ENCODE results near the gene BID. TPM values are rescaled to one million over a fixed set of nuclear protein-coding genes. Genes with fewer than 3 reads are reported as not detected.

Gene BID
- total and polyA plus RNA-seq, 2 experiments from 2014 or later: 64.6 to 70.7 TPM

DNA sequence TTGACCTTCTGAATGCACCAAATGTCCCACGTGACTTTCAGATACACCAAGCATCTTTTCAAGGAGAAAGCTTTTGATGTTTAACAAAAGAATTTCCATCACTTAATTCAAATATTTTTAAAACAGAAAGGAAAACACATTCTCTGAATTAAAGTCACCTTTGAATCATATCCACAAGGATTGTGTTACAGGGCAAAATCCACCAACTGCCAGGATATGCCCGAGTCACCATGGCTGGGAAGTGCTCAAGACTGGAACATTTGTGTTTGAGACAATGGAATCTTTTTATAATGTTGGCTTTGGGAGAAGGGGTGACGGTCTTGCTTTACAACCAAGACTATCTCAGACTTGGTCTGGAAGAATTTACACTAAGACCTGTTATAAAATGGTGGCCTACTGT, 40.8 kb downstream of the BID start:
- Histone ChIP-seq H3K27ac (peak overlapping the region; percentile 75), H3K36me3 (ENCODE audit: low read depth) (peaks cover 30% of the 10 kb centered on the region), H3K9me2 (ENCODE audit: insufficient read depth) (no peaks in the 10 kb centered on the region), H3K9me3 (ENCODE audit: low read depth) (no peaks in the 10 kb centered on the region), H3K9ac (peak overlapping the region; percentile 28; the same call in 1 of the 2 replicates), H4K20me1 (ENCODE audit: insufficient read depth) (no peaks in the 10 kb centered on the region), H3F3A (ENCODE audit: insufficient read depth) (peaks cover 18% of the 10 kb centered on the region), H3K4me1 (ENCODE audit: insufficient read depth) (peaks cover 21% of the 10 kb centered on the region), H2AFZ (no peak overlapping the region), H3K79me2 (ENCODE audit: insufficient read depth) (no peaks in the 10 kb centered on the region), H3K4me3 (no peak overlapping the region), H3K27me3 (replicated peaks; ENCODE audit: insufficient read depth) (no peaks in the 10 kb centered on the region), H3K4me2 (ENCODE audit: unreplicated experiment) (no peak overlapping the region)
- 62 to 69% methylated on average over 3 of the region's 3 CpGs for WGBS, 2 experiments (ENCODE audit: low coverage in 1 of 2, low lambda C conversion rate in 2 of 2, missing lambda C conversion rate in 2 of 2)
- peak; percentile 82 for DNase-seq
- in situ Hi-C loops (cut with MboI): no loop called here
- TF ChIP-seq EZH2phosphoT487 (IDR thresholded peaks at IDR 0.05; ENCODE audit: insufficient read depth, low read depth) (no peak), EZH2 (IDR thresholded peaks at IDR 0.05; ENCODE audit: insufficient read depth, poor library complexity, severe bottlenecking) (no peak)

DNA sequence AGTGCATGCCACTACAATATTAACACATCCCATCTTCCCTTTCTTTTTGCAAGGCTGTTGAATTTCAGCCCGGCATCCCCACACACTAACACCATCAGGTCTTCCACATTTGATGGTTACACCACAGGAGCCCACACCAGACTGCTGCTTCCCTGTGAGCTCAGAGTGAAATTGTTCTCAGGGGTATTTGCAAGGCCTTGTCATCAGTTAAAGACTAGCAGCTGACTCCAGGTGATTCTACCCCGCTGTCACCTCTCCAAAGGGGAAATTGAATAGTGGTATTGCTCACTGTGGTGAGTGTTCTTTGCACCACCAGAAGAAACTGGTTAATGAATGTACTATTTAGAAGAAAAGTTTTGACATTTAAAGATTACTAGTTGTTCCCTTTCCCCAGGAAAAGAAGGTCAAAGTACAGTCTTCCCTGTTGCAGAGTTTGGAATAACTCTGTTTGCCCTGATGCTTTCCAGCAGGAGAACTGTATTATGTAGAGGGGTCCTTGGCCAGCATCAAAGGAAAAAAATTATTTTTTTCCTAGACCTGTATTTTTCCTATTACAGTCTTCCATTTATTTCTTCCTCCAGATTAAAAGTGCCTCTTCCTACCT, 41.9 kb downstream of the BID start:
- WGBS, 2 experiments (ENCODE audit: low coverage in 1 of 2, low lambda C conversion rate in 2 of 2, missing lambda C conversion rate in 2 of 2): 70 to 80% methylated on average over 2 of the region's 2 CpGs
- DNase-seq: no peak
- H2AFZ ChIP-seq: no peak overlapping the region
- H3K9me2 ChIP-seq (ENCODE audit: insufficient read depth): no peaks in the 10 kb centered on the region
- H3K9ac ChIP-seq: no peak overlapping the region
- H3K4me1 ChIP-seq (ENCODE audit: insufficient read depth): peaks cover 21% of the 10 kb centered on the region
- peaks cover 30% of the 10 kb centered on the region for H3K36me3 ChIP-seq (ENCODE audit: low read depth)
- no peak for TF ChIP-seq EZH2phosphoT487 (IDR thresholded peaks at IDR 0.05; ENCODE audit: insufficient read depth, low read depth)
- H3K27ac ChIP-seq: no peak overlapping the region
- no peak overlapping the region for H3K4me3 ChIP-seq
- H3K9me3 ChIP-seq (ENCODE audit: low read depth): no peaks in the 10 kb centered on the region
- H3K27me3 ChIP-seq (replicated peaks; ENCODE audit: insufficient read depth): no peaks in the 10 kb centered on the region
- in situ Hi-C loops (cut with MboI): no loop called here
- no peaks in the 10 kb centered on the region for H4K20me1 ChIP-seq (ENCODE audit: insufficient read depth)
- peaks cover 18% of the 10 kb centered on the region for H3F3A ChIP-seq (ENCODE audit: insufficient read depth)
- no peak overlapping the region for H3K4me2 ChIP-seq (ENCODE audit: unreplicated experiment)
- peaks cover 5% of the 10 kb centered on the region; the same call in 1 of the 2 replicates for H3K79me2 ChIP-seq (ENCODE audit: insufficient read depth)

DNA sequence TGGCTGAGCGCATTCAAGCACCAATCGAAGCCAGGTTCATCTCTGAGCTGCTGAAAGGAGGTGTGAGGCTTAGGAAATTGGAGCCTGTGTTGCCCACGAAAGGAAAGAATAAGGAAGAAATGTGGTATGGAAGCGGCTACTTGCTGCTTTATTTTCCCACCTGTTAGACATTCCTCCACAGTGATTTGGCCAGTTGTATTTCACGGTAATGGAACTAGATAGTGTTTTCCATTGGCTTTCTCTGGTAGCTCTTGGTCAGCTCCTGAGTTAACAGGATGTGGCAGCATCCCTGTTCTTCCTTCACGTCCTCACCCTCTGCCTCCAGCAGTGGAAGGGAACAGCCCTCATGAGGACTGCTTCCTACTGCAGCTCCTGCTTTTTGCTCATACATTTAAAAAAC, 44.7 kb downstream of the BID start:
- in situ Hi-C loops (cut with MboI): no loop called here
- no peaks in the 10 kb centered on the region for H3K27me3 ChIP-seq (replicated peaks; ENCODE audit: insufficient read depth)
- H3K79me2 ChIP-seq (ENCODE audit: insufficient read depth): peaks cover 18% of the 10 kb centered on the region
- no peak overlapping the region for H3K4me3 ChIP-seq
- no peaks in the 10 kb centered on the region for H3K9me3 ChIP-seq (ENCODE audit: low read depth)
- no peak for TF ChIP-seq EZH2 (IDR thresholded peaks at IDR 0.05; ENCODE audit: insufficient read depth, poor library complexity, severe bottlenecking)
- no peak for TF ChIP-seq EZH2phosphoT487 (IDR thresholded peaks at IDR 0.05; ENCODE audit: insufficient read depth, low read depth)
- H3K9ac ChIP-seq: no peak overlapping the region
- H3K4me2 ChIP-seq (ENCODE audit: unreplicated experiment): no peak overlapping the region
- peaks cover 24% of the 10 kb centered on the region for H3K36me3 ChIP-seq (ENCODE audit: low read depth)
- H3K4me1 ChIP-seq (ENCODE audit: insufficient read depth): peaks cover 20% of the 10 kb centered on the region
- 79 to 81% methylated on average over 6 of the region's 6 CpGs for WGBS, 2 experiments (ENCODE audit: low coverage in 1 of 2, low lambda C conversion rate in 2 of 2, missing lambda C conversion rate in 2 of 2)
- no peaks in the 10 kb centered on the region for H4K20me1 ChIP-seq (ENCODE audit: insufficient read depth)
- H3F3A ChIP-seq (ENCODE audit: insufficient read depth): peaks cover 18% of the 10 kb centered on the region
- DNase-seq: no peak
- H3K27ac ChIP-seq: no peak overlapping the region
- no peak overlapping the region for H2AFZ ChIP-seq
- H3K9me2 ChIP-seq (ENCODE audit: insufficient read depth): no peaks in the 10 kb centered on the region

DNA sequence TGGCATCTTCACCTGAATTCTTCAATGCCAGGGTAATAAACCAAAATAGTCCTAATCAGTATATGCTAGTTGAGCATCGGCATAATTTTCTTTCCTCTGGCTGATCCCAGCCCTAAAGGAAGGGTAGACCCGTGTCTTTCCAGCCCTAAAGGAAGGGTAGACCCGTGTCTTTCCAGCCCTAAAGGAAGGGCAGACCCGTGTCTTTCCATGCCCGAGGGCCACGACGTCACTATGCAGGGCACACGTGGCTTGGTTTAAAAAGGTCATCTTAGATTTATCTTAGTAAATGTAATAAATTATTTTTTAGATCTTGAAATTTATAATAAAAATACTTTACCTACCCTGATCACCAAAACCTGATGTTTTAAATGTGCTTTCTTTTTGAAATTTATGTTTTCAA, 45.5 kb downstream of the BID start:
- H3K79me2 ChIP-seq (ENCODE audit: insufficient read depth): peaks cover 25% of the 10 kb centered on the region
- no peaks in the 10 kb centered on the region for H3K27me3 ChIP-seq (replicated peaks; ENCODE audit: insufficient read depth)
- H2AFZ ChIP-seq: no peak overlapping the region
- H3K9me2 ChIP-seq (ENCODE audit: insufficient read depth): no peaks in the 10 kb centered on the region
- DNase-seq: no peak
- H3K27ac ChIP-seq: no peak overlapping the region
- H3F3A ChIP-seq (ENCODE audit: insufficient read depth): peaks cover 14% of the 10 kb centered on the region
- H3K4me1 ChIP-seq (ENCODE audit: insufficient read depth): peaks cover 12% of the 10 kb centered on the region
- no peaks in the 10 kb centered on the region for H3K9me3 ChIP-seq (ENCODE audit: low read depth)
- H3K36me3 ChIP-seq (ENCODE audit: low read depth): peaks cover 22% of the 10 kb centered on the region
- H3K4me2 ChIP-seq (ENCODE audit: unreplicated experiment): no peak overlapping the region
- in situ Hi-C loops (cut with MboI): no loop called here
- H3K9ac ChIP-seq: no peak overlapping the region
- TF ChIP-seq EZH2phosphoT487 (IDR thresholded peaks at IDR 0.05; ENCODE audit: insufficient read depth, low read depth): no peak
- H3K4me3 ChIP-seq: no peak overlapping the region
- WGBS, 2 experiments (ENCODE audit: low coverage in 1 of 2, low lambda C conversion rate in 2 of 2, missing lambda C conversion rate in 2 of 2): 93 to 97% methylated on average over 8 of the region's 8 CpGs
- no peaks in the 10 kb centered on the region for H4K20me1 ChIP-seq (ENCODE audit: insufficient read depth)
